OCI-LY7 (cell line): ENCODE measurements around the gene C14orf132. TPM values are rescaled to one million over a fixed set of nuclear protein-coding genes. Genes with fewer than 3 reads are reported as not detected.

Experiments used
- BruUV-seq: library from RNA; stranded (reverse); fragments of 400-500 nt; replicated peaks from 2 replicates; lab custom pipeline; 2021; lab: Mats Ljungman, UMichigan
- CTCF ChIA-PET: fragments of 300-600 bp; sonication (Branson Sonifier 250); formaldehyde crosslinking; loops from one replicate; lab custom pipeline; 2022; ENCODE audit warnings: antibody characterized with exemption; ENCODE audit not compliant: unreplicated experiment; lab: Charles Lee
- POLR2A ChIA-PET: fragments of 300-600 bp; sonication (Branson Sonifier 250); formaldehyde crosslinking; loops from one replicate; lab custom pipeline; 2022; ENCODE audit warnings: antibody characterized with exemption; lab: Charles Lee
- DNase-seq: peaks from one replicate; pipeline ENCODE4 v3.0.0-alpha.2; 2015; ENCODE audit warnings: low spot score
- H2AFZ ChIP-seq: fragments of 200-600 bp; sonication (generic), shearing (Covaris generic); 2 replicates; pipeline ENCODE4 v1.6.1; 2014; ENCODE audit warnings: mild to moderate bottlenecking, antibody characterized with exemption, low read length, moderate library complexity
- H3K27ac ChIP-seq: fragments of 200-600 bp; sonication (generic); 2 replicates; pipeline ENCODE4 v1.5.1; 2014; ENCODE audit warnings: mixed run types, low read depth, mild to moderate bottlenecking, moderate library complexity, low read length, inconsistent platforms; ENCODE audit not compliant: poor library complexity, severe bottlenecking
- H3K36me3 ChIP-seq: fragments of 200-600 bp; sonication (generic); 2 replicates; pipeline ENCODE4 v1.6.1; 2014; ENCODE audit warnings: mild to moderate bottlenecking, antibody characterized with exemption, low read length, moderate library complexity, mixed read lengths; ENCODE audit not compliant: insufficient read depth
- H3K4me1 ChIP-seq: fragments of 200-600 bp; sonication (generic); 2 replicates; pipeline ENCODE4 v1.5.1; 2014; ENCODE audit warnings: mild to moderate bottlenecking, low read length; ENCODE audit not compliant: insufficient read depth, poor library complexity, severe bottlenecking
- H3K4me2 ChIP-seq: fragments of 200-600 bp; sonication (generic); 2 replicates; pipeline ENCODE4 v1.6.1; 2014; ENCODE audit warnings: mild to moderate bottlenecking, low read length
- H3K4me3 ChIP-seq: fragments of 200-600 bp; sonication (generic); 2 replicates; pipeline ENCODE4 v1.5.1; 2014; ENCODE audit warnings: mild to moderate bottlenecking, low read depth, low read length; ENCODE audit not compliant: poor library complexity, severe bottlenecking
- H3K79me2 ChIP-seq: fragments of 200-600 bp; sonication (generic); 2 replicates; pipeline ENCODE4 v1.6.1; 2016; ENCODE audit warnings: low read depth, mild to moderate bottlenecking, low read length, moderate library complexity, mixed read lengths; ENCODE audit not compliant: insufficient read depth
- H3K9me2 ChIP-seq: fragments of 200-600 bp; sonication (generic); 2 replicates; pipeline ENCODE4 v1.6.1; 2016; ENCODE audit warnings: mild to moderate bottlenecking, low read length, mixed read lengths; ENCODE audit not compliant: insufficient read depth
- H3K9me3 ChIP-seq: fragments of 200-600 bp; sonication (generic); 2 replicates; pipeline ENCODE4 v1.6.1; 2014; ENCODE audit warnings: mild to moderate bottlenecking, mixed run types, low read length, mixed read lengths
- H4K20me1 ChIP-seq: fragments of 200-600 bp; sonication (generic); 2 replicates; pipeline ENCODE4 v1.6.1; 2014; ENCODE audit warnings: mild to moderate bottlenecking, antibody characterized with exemption, low read length, moderate library complexity, mixed read lengths; ENCODE audit not compliant: insufficient read depth
- CTCF ChIP-seq: fragments of 200-600 bp; sonication (generic); conservative IDR thresholded peaks from 2 replicates; pipeline ENCODE4 v1.5.1; 2014; ENCODE audit warnings: mild to moderate bottlenecking, antibody characterized with exemption, low read length, moderate library complexity, mixed read lengths
- EZH2phosphoT487 ChIP-seq: fragments of 200-600 bp; sonication (generic); IDR thresholded peaks from 2 replicates; pipeline ENCODE4 v1.6.1; 2018; ENCODE audit warnings: low read depth, borderline replicate concordance, mild to moderate bottlenecking, mixed run types, antibody characterized with exemption, low read length, moderate library complexity, mixed read lengths
- intact Hi-C: fragments of 100-400 bp; cut with micrococcal nuclease; formaldehyde crosslinking; loops from one replicate; pipeline ENCODE4 v1.10.0; 2022; ENCODE audit not compliant: unreplicated experiment
- total RNA-seq, 2 experiments: library from RNA; depleted of rRNA in 1 of 2; stranded (reverse); fragments of >200 nt in 1 of 2; shearing (Covaris generic) in 1 of 2; gene quantifications; 2 replicates each; pipeline ENCODE4 v1.2.3, GENCODE V29; 2014 to 2022

The C14orf132 gene
- total RNA-seq, 2 experiments from 2014 or later, result 0.27 TPM; not detected in 1

- TF ChIP-seq EZH2phosphoT487 (no peak), CTCF (no peak)
- intact Hi-C loops, result no loop called here
- Histone ChIP-seq H2AFZ (no peak overlapping the region), H3K9me2 (no peaks in the 10 kb centered on the region), H3K4me1 (no peaks in the 10 kb centered on the region), H3K36me3 (no peaks in the 10 kb centered on the region), H3K27ac (no peak overlapping the region), H4K20me1 (no peaks in the 10 kb centered on the region), H3K4me2 (no peak overlapping the region), H3K4me3 (no peak overlapping the region), H3K79me2 (no peaks in the 10 kb centered on the region), H3K9me3 (no peaks in the 10 kb centered on the region)
- ChIA-PET POLR2A (interaction anchor here (1.0 kb wide), 1 partner anchor 9 kb away, joined by 6 read pairs; no protein-coding TSS in a partner anchor), CTCF (no interaction called here)
- no peak for DNase-seq
- BruUV-seq, result no TSS peak
These were observed 90.1 kb downstream of the C14orf132 start for GRCh38 chr14:96129128-96129736.

DNA sequence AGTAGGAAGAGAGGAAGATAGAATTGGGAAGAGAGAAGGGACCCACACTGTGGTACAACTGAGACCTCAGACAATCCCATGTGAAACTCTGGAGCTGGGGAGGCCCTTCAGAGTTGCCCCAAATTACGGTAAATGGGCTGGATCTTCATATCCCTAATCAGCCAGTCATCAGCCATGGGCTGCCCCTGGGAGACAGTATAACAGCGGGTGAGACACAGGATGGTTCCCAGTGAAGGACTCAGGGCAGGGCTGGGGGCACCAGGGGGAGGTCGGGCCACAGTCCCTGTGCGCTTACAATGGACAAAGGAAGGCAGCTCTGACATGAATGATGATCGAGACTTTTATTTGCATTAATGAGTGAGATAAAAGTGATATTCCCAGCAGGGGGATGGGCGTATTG, 91.2 kb downstream of the C14orf132 start:
- H3K9me2 ChIP-seq, result no peaks in the 10 kb centered on the region
- intact Hi-C loops, result no loop called here
- POLR2A ChIA-PET, result no interaction called here
- no peaks in the 10 kb centered on the region for H3K79me2 ChIP-seq
- no peaks in the 10 kb centered on the region for H3K9me3 ChIP-seq
- TF ChIP-seq CTCF (no peak), EZH2phosphoT487 (no peak)
- no peaks in the 10 kb centered on the region for H4K20me1 ChIP-seq
- CTCF ChIA-PET, result no interaction called here
- H3K27ac ChIP-seq, result no peak overlapping the region
- no peak overlapping the region for H3K4me3 ChIP-seq
- no peak for DNase-seq
- H2AFZ ChIP-seq, result no peak overlapping the region
- BruUV-seq, result no TSS peak
- H3K36me3 ChIP-seq, result no peaks in the 10 kb centered on the region
- H3K4me2 ChIP-seq, result no peak overlapping the region
- H3K4me1 ChIP-seq, result no peaks in the 10 kb centered on the region

- no peak overlapping the region for H3K4me3 ChIP-seq
- H3K4me2 ChIP-seq, result no peak overlapping the region
- no peak overlapping the region for H3K27ac ChIP-seq
- no peaks in the 10 kb centered on the region for H3K36me3 ChIP-seq
- CTCF ChIA-PET, result no interaction called here
- TF ChIP-seq EZH2phosphoT487 (no peak), CTCF (no peak)
- no peaks in the 10 kb centered on the region for H3K9me3 ChIP-seq
- no peak overlapping the region for H2AFZ ChIP-seq
- no TSS peak for BruUV-seq
- H3K9me2 ChIP-seq, result no peaks in the 10 kb centered on the region
- H3K79me2 ChIP-seq, result no peaks in the 10 kb centered on the region
- H3K4me1 ChIP-seq, result no peaks in the 10 kb centered on the region
- DNase-seq, result no peak
- no peaks in the 10 kb centered on the region for H4K20me1 ChIP-seq
- POLR2A ChIA-PET, result no interaction called here
- intact Hi-C loops, result no loop called here
These were observed 91.7 kb downstream of the C14orf132 start for GRCh38 chr14:96130854-96131253.
